Measurements from ENCODE around the gene EMILIN3. TPM values are rescaled to one million over a fixed set of nuclear protein-coding genes. Genes with fewer than 3 reads are reported as not detected.
"Not testable (repeated sequence)": the region's sequence is repeated elsewhere in the genome, so short reads cannot be mapped to it uniquely, and the experiment has no call there.

Gene EMILIN3
- total and polyA plus RNA-seq, 2 donors (not counting 3 experiments of a cell fraction or from before 2014, with no cell fraction given), result 0.15 TPM; not detected in 1

- Histone ChIP-seq H3K4me2 (ENCODE audit: insufficient read depth, low read length) (peak overlapping the region; percentile 90), H3K79me2 (ENCODE audit: control insufficient read depth, insufficient read depth, low read length) (peaks cover 20% of the 10 kb centered on the region), H3K9ac (replicated peaks; ENCODE audit: extremely low read depth, insufficient read depth, low read length) (peak overlapping the region; percentile 62), H2AFZ (ENCODE audit: low read depth, low read length) (no peak overlapping the region), H3K9me1 (replicated peaks; ENCODE audit: control insufficient read depth, extremely low read depth, insufficient read depth, low read length) (no peaks in the 10 kb centered on the region), H3K4me1 (ENCODE audit: control insufficient read depth, extremely low read depth, insufficient read depth, low read length) (peaks cover 18% of the 10 kb centered on the region), H4K20me1 (replicated peaks; ENCODE audit: control insufficient read depth, extremely low read depth, insufficient read depth, low read length) (no peaks in the 10 kb centered on the region), H3K27ac (ENCODE audit: insufficient read depth, low read depth, low read length) (no peak overlapping the region), H3K4me3 (replicated peaks in 1 of 3; ENCODE audit: insufficient read depth in 1 of 3, low read depth in 1 of 3, low read length in 3 of 3) (no peak overlapping the region), H3K36me3 (ENCODE audit: control insufficient read depth in 2 of 2, extremely low read depth in 1 of 2, insufficient read depth in 2 of 2, low read length in 2 of 2) (no peaks in the 10 kb centered on the region), H3K27me3 (ENCODE audit: control insufficient read depth in 2 of 2, insufficient read depth in 2 of 2, low read length in 2 of 2) (no peaks in the 10 kb centered on the region), H3K9me3 (replicated peaks; ENCODE audit: control insufficient read depth, insufficient read depth, low read length) (no peaks in the 10 kb centered on the region)
- CTCF ChIA-PET, result interaction anchor here (0.7 to 2.3 kb wide), 3 partner anchors 14 to 144 kb away, joined by 3 to 8 read pairs (median 4); partner anchors contain the start of gene LPIN3
- no peak for FAIRE-seq
- DNase-seq (ENCODE audit: low read depth, low spot score), result no peak
- no peak for TF ChIP-seq JUN (IDR thresholded peaks at IDR 0.05; ENCODE audit: borderline replicate concordance, insufficient read depth, insufficient read length, low read depth)
- intact Hi-C loops (cut with micrococcal nuclease), result no loop called here
- dilution Hi-C loops (cut with MboI; ENCODE audit: extremely low pct_ligation_motif_present, low sequenced_read_pairs), result no loop called here
- POLR2A ChIA-PET, result no interaction called here
- TSS peak; percentile 51 for BruUV-seq (replicated peaks)
These were observed 50.6 kb downstream of the EMILIN3 start for GRCh38 chr20:41316051-41316450.

GRCh38 chr20:41314386-41314785 lies 52.2 kb downstream of the EMILIN3 start:
- FAIRE-seq (no peak), DNase-seq (ENCODE audit: low read depth, low spot score) (no peak)
- BruUV-seq (replicated peaks), result no TSS peak
- Histone ChIP-seq H3K9me1 (replicated peaks; ENCODE audit: control insufficient read depth, extremely low read depth, insufficient read depth, low read length) (no peaks in the 10 kb centered on the region), H3K4me1 (ENCODE audit: control insufficient read depth, extremely low read depth, insufficient read depth, low read length) (peaks cover 16% of the 10 kb centered on the region), H3K79me2 (ENCODE audit: control insufficient read depth, insufficient read depth, low read length) (peaks cover 20% of the 10 kb centered on the region), H2AFZ (ENCODE audit: low read depth, low read length) (no peak overlapping the region), H4K20me1 (replicated peaks; ENCODE audit: control insufficient read depth, extremely low read depth, insufficient read depth, low read length) (no peaks in the 10 kb centered on the region), H3K27me3 (ENCODE audit: control insufficient read depth in 2 of 2, insufficient read depth in 2 of 2, low read length in 2 of 2) (no peaks in the 10 kb centered on the region), H3K27ac (ENCODE audit: insufficient read depth, low read depth, low read length) (no peak overlapping the region), H3K9ac (replicated peaks; ENCODE audit: extremely low read depth, insufficient read depth, low read length) (no peak overlapping the region), H3K4me2 (ENCODE audit: insufficient read depth, low read length) (no peak overlapping the region), H3K36me3 (ENCODE audit: control insufficient read depth in 2 of 2, extremely low read depth in 1 of 2, insufficient read depth in 2 of 2, low read length in 2 of 2) (no peaks in the 10 kb centered on the region), H3K4me3 (replicated peaks in 1 of 3; ENCODE audit: insufficient read depth in 1 of 3, low read depth in 1 of 3, low read length in 3 of 3) (no peak overlapping the region), H3K9me3 (replicated peaks; ENCODE audit: control insufficient read depth, insufficient read depth, low read length) (no peaks in the 10 kb centered on the region)
- no peak for TF ChIP-seq POLR2A (IDR thresholded peaks at IDR 0.05; ENCODE audit: low read depth, low read length)
- TF ChIP-seq GATA2 (IDR thresholded peaks at IDR 0.05; ENCODE audit: insufficient read depth, insufficient read length, low read depth, low read length), result no peak
- TF ChIP-seq MAX (IDR thresholded peaks at IDR 0.05; ENCODE audit: insufficient read depth, insufficient read length), result no peak
- no peak for TF ChIP-seq FOS (IDR thresholded peaks at IDR 0.05; ENCODE audit: borderline replicate concordance, insufficient read depth, low read length)
- TF ChIP-seq CTCF (IDR thresholded peaks at IDR 0.05; ENCODE audit: extremely low read depth in 1 of 2, insufficient read depth in 1 of 2, low read depth in 1 of 2, low read length in 2 of 2), result no peak
- no peak for TF ChIP-seq MYC (IDR thresholded peaks at IDR 0.05; ENCODE audit: low read depth, low read length)
- no peak for TF ChIP-seq POLR2AphosphoS5 (IDR thresholded peaks at IDR 0.05; ENCODE audit: insufficient read depth, low read depth, low read length)
- no peak for TF ChIP-seq JUN (IDR thresholded peaks at IDR 0.05; ENCODE audit: borderline replicate concordance, insufficient read depth, insufficient read length, low read depth)
- ChIA-PET POLR2A (no interaction called here), CTCF (interaction anchor here (0.9 kb wide), 1 partner anchor 25 kb away, joined by 3 read pairs; no protein-coding TSS in a partner anchor)
- intact Hi-C loops (cut with micrococcal nuclease), result no loop called here
- dilution Hi-C loops (cut with MboI; ENCODE audit: extremely low pct_ligation_motif_present, low sequenced_read_pairs), result no loop called here

- H3K9me1 ChIP-seq (replicated peaks; ENCODE audit: control insufficient read depth, extremely low read depth, insufficient read depth, low read length); H3K4me2 ChIP-seq (ENCODE audit: insufficient read depth, low read length); intact Hi-C loops (cut with micrococcal nuclease); dilution Hi-C loops (cut with MboI; ENCODE audit: extremely low pct_ligation_motif_present, low sequenced_read_pairs); BruUV-seq (replicated peaks); H3K4me3 ChIP-seq (replicated peaks in 1 of 3; ENCODE audit: insufficient read depth in 1 of 3, low read depth in 1 of 3, low read length in 3 of 3); H4K20me1 ChIP-seq (replicated peaks; ENCODE audit: control insufficient read depth, extremely low read depth, insufficient read depth, low read length); H3K4me1 ChIP-seq (ENCODE audit: control insufficient read depth, extremely low read depth, insufficient read depth, low read length); POLR2A ChIA-PET; H3K36me3 ChIP-seq (ENCODE audit: control insufficient read depth in 2 of 2, extremely low read depth in 1 of 2, insufficient read depth in 2 of 2, low read length in 2 of 2); H3K9ac ChIP-seq (replicated peaks; ENCODE audit: extremely low read depth, insufficient read depth, low read length); H2AFZ ChIP-seq (ENCODE audit: low read depth, low read length); H3K27ac ChIP-seq (ENCODE audit: insufficient read depth, low read depth, low read length); H3K27me3 ChIP-seq (ENCODE audit: control insufficient read depth in 2 of 2, insufficient read depth in 2 of 2, low read length in 2 of 2); H3K9me3 ChIP-seq (replicated peaks; ENCODE audit: control insufficient read depth, insufficient read depth, low read length); FAIRE-seq; DNase-seq (ENCODE audit: low read depth, low spot score): not testable (repeated sequence)
- CTCF ChIA-PET, result interaction anchor here (1.3 kb wide), 2 partner anchors 55 to 64 kb away, joined by 4 read pairs; no protein-coding TSS in a partner anchor
- peaks cover 25% of the 10 kb centered on the region for H3K79me2 ChIP-seq (ENCODE audit: control insufficient read depth, insufficient read depth, low read length)
These were observed 54.6 kb downstream of the EMILIN3 start for GRCh38 chr20:41312009-41312408.
